PC-3 (cell line): ENCODE results near the gene CCL1. TPM values are rescaled to one million over a fixed set of nuclear protein-coding genes. Genes with fewer than 3 reads are reported as not detected.

ENCODE experiments used
- ATAC-seq: fragments of 200-7000 bp; cut with Tn5 transposase; 2 replicates; pipeline ENCODE4 v1.9.1; 2020; ENCODE audit warnings: mild to moderate bottlenecking, moderate library complexity
- BruUV-seq: library from RNA; stranded (reverse); fragments of 400-500 nt; replicated peaks from 2 replicates; lab custom pipeline; 2021; lab: Mats Ljungman, UMichigan
- CTCF ChIA-PET: fragments of 300-600 bp; sonication (Branson Sonifier 250); formaldehyde crosslinking; loops from one replicate; lab custom pipeline; 2022; ENCODE audit warnings: antibody characterized with exemption; lab: Charles Lee
- POLR2A ChIA-PET: fragments of 300-600 bp; sonication (Branson Sonifier 250); formaldehyde crosslinking; loops from one replicate; lab custom pipeline; 2022; ENCODE audit warnings: antibody characterized with exemption; ENCODE audit not compliant: unreplicated experiment; lab: Charles Lee
- DNase-seq: peaks from one replicate; pipeline ENCODE4 v3.0.0-alpha.2; 2015
- H2AFZ ChIP-seq: fragments of 300-600 bp; sonication (generic); 2 replicates; pipeline ENCODE4 v1.6.0; 2016; ENCODE audit warnings: antibody characterized with exemption, low read length
- H3F3A ChIP-seq: fragments of 300-600 bp; sonication (generic); one replicate; pipeline ENCODE4 v1.6.0; 2017; ENCODE audit warnings: antibody characterized with exemption, low read length, control low read depth, mild to moderate bottlenecking; ENCODE audit not compliant: unreplicated experiment
- H3K27ac ChIP-seq: fragments of 300-600 bp; sonication (generic); 2 replicates; pipeline ENCODE4 v1.5.1; 2016; ENCODE audit warnings: mild to moderate bottlenecking, low read length
- H3K27me3 ChIP-seq: fragments of 300-600 bp; sonication (generic); 2 replicates; pipeline ENCODE4 v1.6.1; 2016; ENCODE audit warnings: low read length, mixed read lengths
- H3K36me3 ChIP-seq: fragments of 300-600 bp; sonication (generic); 2 replicates; pipeline ENCODE4 v1.6.1; 2016; ENCODE audit warnings: low read depth, mixed run types, low read length, mixed read lengths
- H3K4me1 ChIP-seq: fragments of 300-600 bp; sonication (generic); 2 replicates; pipeline ENCODE4 v1.5.1; 2016; ENCODE audit warnings: low read length; ENCODE audit not compliant: insufficient read depth
- H3K4me2 ChIP-seq: fragments of 300-600 bp; sonication (generic); 2 replicates; pipeline ENCODE4 v1.6.0; 2016; ENCODE audit warnings: low read length
- H3K4me3 ChIP-seq: fragments of 300-600 bp; sonication (generic); 2 replicates; pipeline ENCODE4 v1.5.1; 2016; ENCODE audit warnings: mild to moderate bottlenecking, low read length, mixed read lengths
- H3K79me2 ChIP-seq: fragments of 300-600 bp; sonication (generic); 2 replicates; pipeline ENCODE4 v1.6.1; 2017; ENCODE audit warnings: low read length, mixed read lengths
- H3K9ac ChIP-seq: fragments of 300-600 bp; sonication (generic); 2 replicates; pipeline ENCODE4 v1.6.0; 2016; ENCODE audit warnings: mild to moderate bottlenecking, low read length
- H3K9me2 ChIP-seq: fragments of 300-600 bp; sonication (generic); replicated peaks from 2 replicates; pipeline ENCODE4 v1.6.1; 2016; ENCODE audit warnings: mixed run types, low read length, mixed read lengths
- H3K9me3 ChIP-seq: fragments of 300-600 bp; sonication (generic); 2 replicates; pipeline ENCODE4 v1.6.1; 2016; ENCODE audit warnings: low read length, mixed read lengths
- H4K20me1 ChIP-seq: fragments of 300-600 bp; sonication (generic); 2 replicates; pipeline ENCODE4 v1.6.1; 2016; ENCODE audit warnings: low read length, mixed read lengths
- EZH2 ChIP-seq: fragments of 300-600 bp; sonication (generic); IDR thresholded peaks from one replicate; pipeline ENCODE4 v1.6.1; 2017; ENCODE audit warnings: antibody characterized with exemption, mild to moderate bottlenecking, low read length; ENCODE audit not compliant: unreplicated experiment
- EZH2phosphoT487 ChIP-seq: fragments of 300-600 bp; sonication (generic); IDR thresholded peaks from 2 replicates; pipeline ENCODE4 v1.6.1; 2018; ENCODE audit warnings: mild to moderate bottlenecking, antibody characterized with exemption, low read length, borderline replicate concordance
- intact Hi-C: fragments of 100-400 bp; cut with micrococcal nuclease; formaldehyde crosslinking; loops from 2 replicates; pipeline ENCODE4 v1.9.0; 2023
- total RNA-seq: library from RNA; depleted of rRNA; stranded (reverse); fragments of >200 nt; gene quantifications from 2 replicates; pipeline ENCODE4 v1.2.3, GENCODE V29; 2014
- TF ChIP-seq, protein P1 (sequence below): fragments of 300-600 bp; sonication (generic); conservative IDR thresholded peaks from 2 replicates; pipeline ENCODE4 v1.5.1; 2017; ENCODE audit warnings: antibody characterized with exemption, low read depth, mild to moderate bottlenecking, low read length

The CCL1 gene
- total RNA-seq, 1 experiment from 2014 or later = not detected

DNA sequence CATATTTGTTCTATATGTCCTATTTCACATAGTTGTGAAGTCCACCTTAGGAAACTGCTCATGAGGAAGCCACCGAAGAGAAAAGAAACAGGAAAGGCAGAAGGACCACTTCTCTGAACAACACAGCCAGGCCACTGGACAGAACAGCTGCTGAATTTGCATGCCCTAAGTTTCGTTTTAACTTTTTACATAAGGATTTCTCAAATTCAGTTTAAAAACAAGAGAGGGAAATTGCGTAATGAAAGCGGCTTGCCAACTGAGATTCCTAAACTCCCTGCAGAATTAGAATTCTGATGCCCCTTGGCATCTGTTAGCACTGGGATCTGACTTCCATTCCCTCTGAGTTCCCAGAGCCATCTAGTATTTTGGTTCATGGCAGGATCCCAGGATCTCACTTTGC is 48.8 kb downstream of the CCL1 start:
- CTCF ChIA-PET = no interaction called here
- intact Hi-C loops = no loop called here
- Histone ChIP-seq H2AFZ (no peak overlapping the region), H3K9ac (no peak overlapping the region), H3K4me2 (no peak overlapping the region), H3K9me3 (no peaks in the 10 kb centered on the region), H3K36me3 (no peaks in the 10 kb centered on the region), H3K27ac (no peak overlapping the region), H3K4me1 (no peaks in the 10 kb centered on the region), H3K27me3 (no peaks in the 10 kb centered on the region), H4K20me1 (no peaks in the 10 kb centered on the region), H3K79me2 (no peaks in the 10 kb centered on the region), H3F3A (no peaks in the 10 kb centered on the region), H3K4me3 (no peak overlapping the region), H3K9me2 (no peaks in the 10 kb centered on the region)
- POLR2A ChIA-PET = no interaction called here
- DNase-seq (no peak), ATAC-seq (no peak)
- no peak for TF ChIP-seq EZH2
- no peak for TF ChIP-seq EZH2phosphoT487
- TF ChIP-seq, protein P1, sequence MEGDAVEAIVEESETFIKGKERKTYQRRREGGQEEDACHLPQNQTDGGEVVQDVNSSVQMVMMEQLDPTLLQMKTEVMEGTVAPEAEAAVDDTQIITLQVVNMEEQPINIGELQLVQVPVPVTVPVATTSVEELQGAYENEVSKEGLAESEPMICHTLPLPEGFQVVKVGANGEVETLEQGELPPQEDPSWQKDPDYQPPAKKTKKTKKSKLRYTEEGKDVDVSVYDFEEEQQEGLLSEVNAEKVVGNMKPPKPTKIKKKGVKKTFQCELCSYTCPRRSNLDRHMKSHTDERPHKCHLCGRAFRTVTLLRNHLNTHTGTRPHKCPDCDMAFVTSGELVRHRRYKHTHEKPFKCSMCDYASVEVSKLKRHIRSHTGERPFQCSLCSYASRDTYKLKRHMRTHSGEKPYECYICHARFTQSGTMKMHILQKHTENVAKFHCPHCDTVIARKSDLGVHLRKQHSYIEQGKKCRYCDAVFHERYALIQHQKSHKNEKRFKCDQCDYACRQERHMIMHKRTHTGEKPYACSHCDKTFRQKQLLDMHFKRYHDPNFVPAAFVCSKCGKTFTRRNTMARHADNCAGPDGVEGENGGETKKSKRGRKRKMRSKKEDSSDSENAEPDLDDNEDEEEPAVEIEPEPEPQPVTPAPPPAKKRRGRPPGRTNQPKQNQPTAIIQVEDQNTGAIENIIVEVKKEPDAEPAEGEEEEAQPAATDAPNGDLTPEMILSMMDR = no peak
- BruUV-seq = no TSS peak

DNA sequence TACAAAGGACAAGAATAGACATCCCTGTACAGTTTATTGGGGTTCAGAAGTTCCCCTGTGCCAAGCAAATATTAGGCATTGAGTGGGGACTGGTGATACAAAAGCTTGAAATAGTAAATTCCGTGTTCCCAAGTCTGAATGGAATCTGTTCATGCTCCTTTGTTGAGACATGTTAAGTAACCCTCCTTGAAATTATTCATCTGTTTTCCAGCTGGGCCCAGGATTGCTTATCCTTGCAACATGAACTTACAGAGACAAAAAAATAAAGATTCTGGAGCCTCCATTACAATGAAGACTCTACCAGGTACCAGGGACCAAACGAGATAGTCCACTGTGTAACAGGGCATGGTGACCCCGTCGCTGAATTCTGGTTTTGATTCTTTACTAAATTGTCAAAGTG is 49.9 kb downstream of the CCL1 start:
- no TSS peak for BruUV-seq
- intact Hi-C loops = no loop called here
- ChIA-PET CTCF (no interaction called here), POLR2A (no interaction called here)
- ATAC-seq (no peak), DNase-seq (no peak)
- Histone ChIP-seq H3K9me2 (no peaks in the 10 kb centered on the region), H3F3A (no peaks in the 10 kb centered on the region), H3K27ac (no peak overlapping the region), H4K20me1 (no peaks in the 10 kb centered on the region), H3K4me1 (no peaks in the 10 kb centered on the region), H3K27me3 (no peaks in the 10 kb centered on the region), H3K4me2 (no peak overlapping the region), H3K79me2 (no peaks in the 10 kb centered on the region), H3K36me3 (no peaks in the 10 kb centered on the region), H3K4me3 (no peak overlapping the region), H3K9me3 (no peaks in the 10 kb centered on the region), H3K9ac (no peak overlapping the region), H2AFZ (no peak overlapping the region)
- TF ChIP-seq, protein P1 = no peak
- TF ChIP-seq EZH2 (no peak), EZH2phosphoT487 (no peak)

DNA sequence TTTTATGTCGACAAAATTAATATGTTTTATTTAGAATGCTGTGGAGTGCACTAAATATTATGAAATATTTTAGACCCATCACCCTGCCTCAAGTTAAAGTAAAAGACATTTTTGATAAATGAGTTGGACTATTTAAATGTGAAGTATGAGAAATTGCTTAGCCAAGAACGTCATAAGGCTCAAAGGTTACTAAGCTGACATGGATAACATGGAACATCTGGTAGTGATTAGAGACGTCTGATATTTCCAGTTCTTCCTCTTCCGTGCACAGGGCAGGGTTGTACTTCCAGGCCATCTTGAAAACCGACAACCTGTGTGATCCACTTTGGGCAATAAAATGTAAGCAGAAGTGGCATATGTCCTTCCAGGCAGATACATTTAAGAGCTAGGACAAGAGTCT is 51.0 kb downstream of the CCL1 start:
- Histone ChIP-seq H3K36me3 (no peaks in the 10 kb centered on the region), H3F3A (no peaks in the 10 kb centered on the region), H3K27me3 (no peaks in the 10 kb centered on the region), H3K79me2 (no peaks in the 10 kb centered on the region), H3K4me1 (no peaks in the 10 kb centered on the region), H4K20me1 (no peaks in the 10 kb centered on the region), H3K27ac (no peak overlapping the region), H3K9me3 (no peaks in the 10 kb centered on the region), H3K4me3 (no peak overlapping the region), H2AFZ (no peak overlapping the region), H3K4me2 (no peak overlapping the region), H3K9me2 (no peaks in the 10 kb centered on the region), H3K9ac (no peak overlapping the region)
- intact Hi-C loops = no loop called here
- DNase-seq (no peak), ATAC-seq (no peak)
- CTCF ChIA-PET = no interaction called here
- POLR2A ChIA-PET = no interaction called here
- no peak for TF ChIP-seq EZH2phosphoT487
- no peak for TF ChIP-seq EZH2
- TF ChIP-seq, protein P1 = no peak
- BruUV-seq = no TSS peak
